Suppressor macrophage treated with lipopolysaccharide for 4 hours (primary cell): ENCODE results near the gene PIGN.

Experiments
- DNase-seq: peaks from one replicate; pipeline ENCODE4 v3.0.0-alpha.2; 2020

The PIGN gene

DNA sequence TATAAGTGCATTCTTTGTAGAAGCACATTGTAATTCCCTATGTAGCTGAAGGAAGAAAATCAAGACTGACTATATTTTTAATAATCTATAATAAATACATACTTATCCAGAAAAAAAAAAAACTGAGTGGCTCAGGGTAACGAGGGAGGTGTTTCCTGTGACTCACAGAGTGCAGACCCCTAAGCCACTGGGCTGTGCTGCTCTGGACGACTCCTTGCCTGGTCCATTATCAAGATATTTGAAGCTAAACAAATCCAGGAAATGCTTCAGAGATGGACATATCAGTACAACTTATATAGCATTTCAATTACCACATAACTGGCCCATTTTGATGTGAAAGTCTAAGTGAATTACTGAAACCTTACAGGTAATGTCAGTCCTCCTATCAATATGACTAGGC is 80.6 kb downstream of the PIGN start:
- DNase-seq = no peak

DNA sequence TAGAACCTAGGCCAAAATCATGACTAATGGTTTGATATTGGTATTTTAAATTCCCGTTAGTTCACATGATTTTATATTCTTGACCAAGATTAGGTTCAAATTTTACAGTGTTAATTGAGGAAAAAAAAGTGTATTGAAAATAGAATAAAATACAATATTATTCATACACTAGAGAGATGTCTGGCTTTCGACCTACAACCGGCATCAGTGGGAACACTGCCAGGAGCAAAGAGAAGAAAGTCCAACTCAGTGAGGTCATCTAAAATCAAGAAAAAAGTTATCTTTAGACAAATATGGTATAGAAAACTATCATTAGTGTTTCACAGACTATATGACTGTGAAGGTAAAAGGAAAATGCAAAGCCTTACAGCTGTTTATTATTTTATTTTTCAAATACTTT is 81.5 kb downstream of the PIGN start:
- DNase-seq = no peak

DNA sequence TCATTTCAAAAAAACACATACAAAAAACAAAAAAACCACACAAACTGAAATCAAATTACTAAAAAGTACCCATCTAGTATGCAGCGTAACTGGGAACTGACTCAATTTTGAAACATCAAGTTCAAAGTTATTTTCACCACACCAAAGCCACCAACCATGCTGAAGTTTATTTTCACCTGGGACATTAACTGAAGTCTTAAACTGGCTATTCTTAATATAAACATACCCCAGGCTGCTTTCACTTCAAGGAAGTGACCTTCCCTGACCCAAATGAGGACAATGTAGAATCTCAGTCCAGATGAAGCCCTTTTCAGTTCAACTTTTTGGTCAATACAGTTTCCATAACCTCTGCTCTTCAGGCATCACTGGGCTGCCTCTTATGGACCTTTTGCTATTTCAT is 84.6 kb downstream of the PIGN start:
- DNase-seq = no peak

DNA sequence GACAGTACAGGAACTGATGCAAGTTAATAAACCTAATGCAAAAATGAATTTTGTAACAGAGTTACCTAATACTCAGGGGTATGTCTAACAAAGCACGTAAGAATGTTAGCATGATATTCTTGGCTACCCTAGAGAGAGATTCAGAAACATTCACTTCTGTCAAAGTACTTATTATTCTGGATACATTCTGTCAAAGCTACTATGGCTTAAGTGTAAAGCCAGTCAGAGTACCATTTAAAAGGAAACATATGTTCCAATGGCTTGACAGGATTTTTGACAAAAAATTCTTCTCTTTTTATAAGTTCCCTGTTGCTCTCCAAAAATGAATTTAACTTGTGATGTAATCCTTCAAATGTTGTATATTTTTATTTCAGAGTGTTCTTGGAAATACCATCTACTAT is 85.5 kb downstream of the PIGN start:
- no peak for DNase-seq

DNA sequence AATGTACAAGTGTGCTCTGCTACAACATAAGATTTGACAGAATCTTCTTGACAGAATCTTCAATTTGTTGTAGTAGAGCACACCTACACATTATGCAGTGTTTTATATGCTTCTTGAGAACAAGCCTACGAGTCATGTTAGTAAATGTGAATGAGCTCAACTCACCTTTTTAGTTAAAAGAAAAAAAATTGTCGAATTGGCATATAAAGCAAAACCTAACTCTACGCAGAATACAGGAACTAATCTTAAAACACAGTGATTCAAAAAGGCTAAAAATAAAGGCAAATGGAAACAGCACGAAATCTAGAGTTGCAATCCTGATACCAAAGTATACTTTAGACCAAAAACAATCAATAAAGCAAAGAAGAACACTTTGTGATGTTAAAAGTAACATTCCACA is 87.9 kb downstream of the PIGN start:
- no peak for DNase-seq

DNA sequence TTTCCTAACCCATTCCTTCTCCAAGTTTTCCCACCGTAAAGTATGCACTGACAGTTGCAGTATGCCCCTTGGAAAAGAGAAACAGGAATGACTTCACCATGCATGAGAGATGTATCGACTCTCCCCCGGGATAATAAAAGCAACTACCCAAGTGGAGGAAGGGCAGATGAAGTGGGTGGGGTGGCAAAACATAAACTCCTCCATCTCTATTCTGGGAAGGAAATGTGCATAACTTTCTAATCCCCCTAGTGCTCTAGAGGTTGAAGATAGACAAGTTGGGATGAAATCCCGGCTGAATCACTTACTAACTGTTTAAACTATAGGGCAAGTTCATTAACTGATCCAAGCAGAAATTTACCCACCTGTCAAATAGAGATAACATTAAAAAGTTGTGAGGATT is 89.2 kb downstream of the PIGN start:
- DNase-seq = no peak

DNA sequence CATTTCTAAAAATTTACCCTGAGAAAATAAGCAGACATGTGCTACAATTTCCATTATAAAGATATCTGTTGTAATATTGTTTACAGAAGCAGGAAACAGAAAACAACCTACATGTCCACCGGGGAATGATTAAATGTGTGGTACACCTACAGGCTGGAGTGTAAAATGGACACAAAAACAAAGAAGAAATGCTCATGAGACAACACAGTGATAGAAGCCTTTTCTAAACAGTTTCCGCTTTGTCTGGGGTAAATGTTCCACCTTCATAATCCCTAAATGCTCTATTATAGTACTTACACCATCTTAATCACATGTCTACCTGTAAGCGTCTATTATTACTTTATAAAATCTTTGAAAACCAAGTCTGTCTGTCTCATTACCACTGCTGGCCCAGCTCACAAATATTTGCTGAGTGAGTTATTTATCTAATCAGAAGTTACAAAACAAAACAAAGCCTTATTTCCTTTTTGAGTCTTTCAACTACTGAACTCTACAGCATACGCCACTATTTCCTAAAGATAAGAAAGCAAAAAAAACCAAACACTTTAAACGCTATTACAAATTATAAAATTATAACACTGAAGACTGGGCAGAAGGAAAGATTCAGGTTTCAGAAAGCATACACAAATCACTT is 95.3 kb downstream of the PIGN start:
- no peak for DNase-seq

DNA sequence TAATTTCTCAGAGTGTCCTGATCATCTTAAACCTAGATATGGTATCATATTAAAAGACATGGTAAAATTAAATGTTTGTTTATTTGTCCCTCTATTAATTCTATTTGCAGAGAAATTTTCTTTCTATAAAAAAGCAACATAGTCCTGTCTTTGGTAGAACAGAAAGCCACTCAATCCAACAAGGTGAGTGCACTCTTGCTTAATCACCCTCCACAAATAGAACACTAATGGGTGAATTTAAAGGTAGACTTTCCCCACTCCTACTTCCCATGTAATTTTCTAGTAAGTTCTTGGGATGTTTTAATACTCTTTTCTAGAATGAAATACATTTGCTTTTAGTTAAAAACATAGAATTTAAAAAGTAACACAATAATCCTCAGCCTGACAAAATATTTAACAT is 97.7 kb downstream of the PIGN start:
- DNase-seq = no peak

DNA sequence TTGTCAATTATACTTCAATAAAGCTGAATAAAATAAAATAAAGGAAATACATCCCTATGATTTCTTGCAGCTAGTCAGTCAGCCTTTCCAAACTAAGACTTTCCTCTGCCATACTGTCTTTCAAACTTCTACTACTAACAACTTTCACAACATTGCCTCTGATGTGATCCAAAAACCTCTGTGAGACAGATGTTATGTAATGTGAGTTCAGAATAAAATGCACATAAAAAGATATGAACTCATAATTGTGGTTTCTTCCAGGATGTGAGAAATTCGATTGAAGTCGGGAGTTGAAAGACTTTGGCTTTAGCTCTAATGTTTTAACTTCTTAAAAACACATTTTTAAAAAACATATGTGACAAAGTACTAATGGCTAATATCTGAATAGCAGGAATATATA is 98.7 kb downstream of the PIGN start:
- DNase-seq = no peak

DNA sequence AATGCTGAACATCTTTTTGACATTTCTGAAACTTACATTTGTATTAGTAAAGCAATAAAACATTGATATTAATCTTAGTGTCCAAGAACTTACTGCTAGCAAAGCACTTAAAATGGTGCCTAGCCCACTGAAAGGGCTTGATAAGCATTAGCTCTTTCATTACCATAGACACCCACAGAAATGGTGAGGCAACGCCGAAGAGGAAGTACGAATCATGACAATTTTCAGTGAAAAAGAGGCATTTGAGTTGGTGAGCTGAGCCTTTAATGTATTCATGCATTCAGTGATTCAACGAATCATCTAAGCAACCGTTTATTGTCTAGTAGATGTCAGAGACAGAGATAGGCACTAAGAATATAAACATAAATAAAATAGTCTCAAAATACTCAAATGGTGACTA is 101.1 kb downstream of the PIGN start:
- peak; percentile 64 for DNase-seq

DNA sequence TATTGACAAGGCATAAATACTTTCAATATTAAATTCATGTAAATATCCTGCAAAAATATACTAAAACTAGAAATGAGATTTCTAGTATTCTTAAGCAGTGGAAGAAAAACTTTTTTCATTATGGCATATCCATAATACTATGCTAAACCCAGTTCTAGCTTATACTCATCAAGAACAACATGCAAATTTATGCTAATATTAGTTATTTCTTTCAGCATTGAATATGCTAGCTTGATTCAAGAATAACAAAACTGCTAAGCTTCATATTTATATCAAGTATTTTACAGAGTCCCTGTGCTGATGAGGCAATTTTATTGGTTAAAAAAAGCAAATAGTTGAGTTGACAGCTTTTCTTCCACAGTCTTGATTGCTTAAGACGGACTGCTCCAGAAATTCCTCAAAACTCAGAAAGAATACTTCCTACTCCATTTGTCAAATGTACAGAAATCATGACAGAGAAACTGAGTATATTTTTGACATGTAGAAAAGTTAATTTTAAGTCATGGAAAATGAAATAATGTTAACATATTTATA is 105.0 kb downstream of the PIGN start:
- DNase-seq = peak; percentile 7

DNA sequence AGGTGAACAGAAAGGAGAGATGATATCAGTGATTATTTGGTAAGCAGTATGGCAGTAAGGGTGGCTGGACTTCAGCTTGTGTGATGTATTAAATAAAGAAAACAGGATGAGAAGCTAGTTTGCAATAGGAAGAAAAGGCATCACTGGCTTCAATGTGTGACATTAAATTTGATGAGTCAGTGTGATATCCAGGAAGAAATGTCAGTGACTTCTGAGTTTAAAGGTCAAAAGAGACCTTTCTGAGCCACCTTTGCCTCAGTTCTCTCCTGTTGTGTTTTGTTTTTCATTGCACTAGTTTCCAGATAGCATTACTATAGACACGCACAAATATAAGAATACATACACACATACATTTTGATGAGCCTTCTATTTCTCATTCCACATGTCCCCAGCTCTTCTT is 105.6 kb downstream of the PIGN start:
- DNase-seq = peak; percentile 9

DNA sequence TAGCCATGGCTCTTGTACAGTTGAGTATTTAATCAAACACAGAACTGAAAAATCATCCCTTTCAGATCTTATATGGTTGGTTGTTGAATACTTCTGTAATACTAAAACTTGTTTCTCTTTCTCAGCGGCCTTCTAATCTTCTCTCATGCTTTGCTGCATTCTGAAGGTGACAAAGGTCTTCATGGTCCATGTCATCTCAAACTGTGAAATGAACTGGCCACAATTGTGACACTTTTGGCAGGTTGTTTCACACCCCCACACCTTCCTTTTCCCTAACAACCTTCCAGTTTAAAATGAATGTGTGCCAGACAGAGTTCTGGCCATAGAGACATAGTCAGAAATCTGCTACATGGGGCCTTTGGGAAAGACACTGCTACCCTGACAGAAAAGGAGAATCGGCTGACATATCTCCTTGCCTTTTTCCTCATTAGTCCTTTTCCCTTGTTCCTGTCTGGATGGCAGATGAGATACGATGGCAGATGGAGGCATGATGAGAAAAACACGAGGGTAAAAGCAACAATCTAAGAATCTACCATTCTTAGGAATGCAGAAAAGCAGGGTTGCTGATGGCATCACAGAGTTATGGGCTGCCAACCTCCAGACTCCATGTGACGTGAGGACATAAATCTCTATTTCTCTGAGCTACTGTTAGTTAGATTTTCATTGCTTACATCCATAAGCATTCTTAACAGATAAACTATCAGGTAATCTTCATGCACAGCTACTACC is 106.5 kb downstream of the PIGN start:
- no peak for DNase-seq

DNA sequence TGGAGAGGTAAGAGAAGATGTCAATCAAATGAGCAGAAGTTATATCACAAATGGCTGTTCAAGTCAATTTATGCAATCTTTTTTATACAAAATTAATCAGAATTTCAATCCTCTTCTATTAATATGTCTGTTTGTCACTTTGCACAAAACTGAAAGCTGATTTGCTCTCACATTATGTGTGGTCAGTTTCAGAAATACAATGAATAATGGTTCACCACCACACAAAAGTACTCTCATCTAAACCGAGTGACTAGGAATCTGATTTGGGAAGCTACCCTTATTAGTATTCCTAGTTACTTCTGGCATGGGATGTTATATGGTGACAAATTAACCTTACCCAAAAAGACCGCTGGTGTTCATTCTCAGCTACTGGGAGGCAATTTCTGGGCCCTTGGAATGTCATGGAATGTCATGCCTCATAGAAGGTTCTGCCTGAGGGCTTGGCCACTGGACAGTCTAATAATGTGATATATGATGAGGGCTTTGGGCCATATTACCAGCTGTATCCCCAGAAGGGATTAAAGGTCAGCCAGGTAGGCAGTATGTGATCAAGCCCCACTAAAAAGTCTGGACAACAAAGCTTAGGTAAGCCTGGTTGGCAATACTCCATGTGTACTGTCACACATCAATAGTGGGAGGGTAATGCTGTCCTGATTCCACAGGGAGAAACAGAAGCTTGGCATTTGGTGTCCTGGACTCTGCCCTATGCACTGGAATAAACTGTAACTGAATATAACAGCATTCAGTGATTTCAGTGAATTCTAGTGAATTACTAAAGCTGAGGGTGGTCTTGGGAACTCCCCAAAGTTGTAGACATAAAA is 113.2 kb downstream of the PIGN start:
- no peak for DNase-seq

DNA sequence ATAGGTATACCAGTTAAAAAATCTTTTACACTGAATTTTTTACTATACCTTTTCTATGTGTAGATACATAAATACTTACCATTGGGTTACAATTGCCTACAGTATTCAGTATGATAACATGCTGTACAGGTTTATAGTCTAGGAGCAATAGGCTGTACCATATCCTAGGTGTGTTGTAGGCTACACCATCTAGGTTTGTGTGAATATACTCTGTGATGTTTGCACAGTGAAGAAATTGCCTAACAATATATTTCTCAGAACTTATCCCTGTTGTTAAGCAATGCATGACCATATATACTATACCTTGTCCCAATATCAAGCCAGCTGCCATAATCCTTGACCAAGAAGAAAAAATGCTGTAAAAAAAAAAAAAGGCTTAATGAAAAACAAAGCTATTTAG is 114.5 kb downstream of the PIGN start:
- DNase-seq = no peak

DNA sequence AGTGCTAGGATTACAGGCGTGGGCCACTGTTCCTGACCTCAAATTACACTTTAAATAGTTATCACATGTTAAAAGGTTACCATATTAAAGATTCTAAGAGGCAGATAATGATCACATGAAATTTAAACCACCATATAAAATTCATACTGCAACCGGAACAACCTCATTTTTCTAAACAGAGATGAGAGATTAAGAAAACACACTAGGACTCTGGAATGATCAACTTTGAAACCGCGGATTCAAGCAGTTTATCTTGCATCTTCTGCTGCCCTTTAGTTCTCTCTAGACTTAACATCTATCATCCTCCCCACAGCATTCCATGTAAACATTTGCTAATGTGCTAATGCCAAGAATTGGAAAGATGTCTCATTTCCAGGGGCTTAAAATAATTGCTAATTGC is 115.8 kb downstream of the PIGN start:
- no peak for DNase-seq

DNA sequence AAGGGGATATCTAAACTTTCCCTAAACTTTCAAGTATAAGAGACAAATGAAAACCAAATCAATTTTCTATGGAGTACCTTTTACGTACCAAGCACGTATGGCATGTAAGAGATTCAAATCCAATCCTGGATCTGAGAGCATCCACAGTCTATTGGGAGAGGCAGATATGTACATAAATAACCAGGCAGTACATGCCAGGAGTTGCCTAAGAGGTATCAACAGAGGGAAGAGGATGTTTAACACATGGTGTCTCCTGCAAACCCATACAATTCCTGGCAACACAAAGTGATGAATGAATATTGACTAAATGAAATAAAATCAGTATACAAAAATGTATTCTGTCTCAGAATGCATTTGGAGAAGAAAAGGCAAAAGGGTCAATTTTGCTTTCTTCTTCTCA is 116.6 kb downstream of the PIGN start:
- DNase-seq = no peak

DNA sequence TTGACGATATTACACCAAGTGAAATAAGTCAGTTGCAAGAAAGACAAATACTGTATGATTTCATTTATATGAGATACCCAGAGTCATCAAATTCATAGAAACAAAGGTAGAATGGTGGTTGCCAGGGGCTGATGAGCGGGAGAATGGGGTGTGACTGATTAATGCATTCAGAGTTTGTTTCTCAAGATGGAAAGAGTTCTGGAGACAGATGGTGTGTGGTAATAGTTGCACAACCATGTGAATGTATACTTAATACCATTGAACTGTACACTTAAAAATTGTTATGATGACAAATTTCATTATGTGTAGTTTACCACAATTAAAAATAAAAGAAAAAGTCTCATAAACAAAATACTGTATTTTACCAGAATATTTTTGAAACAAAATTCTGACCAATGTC is 117.3 kb downstream of the PIGN start:
- DNase-seq = peak; percentile 11

DNA sequence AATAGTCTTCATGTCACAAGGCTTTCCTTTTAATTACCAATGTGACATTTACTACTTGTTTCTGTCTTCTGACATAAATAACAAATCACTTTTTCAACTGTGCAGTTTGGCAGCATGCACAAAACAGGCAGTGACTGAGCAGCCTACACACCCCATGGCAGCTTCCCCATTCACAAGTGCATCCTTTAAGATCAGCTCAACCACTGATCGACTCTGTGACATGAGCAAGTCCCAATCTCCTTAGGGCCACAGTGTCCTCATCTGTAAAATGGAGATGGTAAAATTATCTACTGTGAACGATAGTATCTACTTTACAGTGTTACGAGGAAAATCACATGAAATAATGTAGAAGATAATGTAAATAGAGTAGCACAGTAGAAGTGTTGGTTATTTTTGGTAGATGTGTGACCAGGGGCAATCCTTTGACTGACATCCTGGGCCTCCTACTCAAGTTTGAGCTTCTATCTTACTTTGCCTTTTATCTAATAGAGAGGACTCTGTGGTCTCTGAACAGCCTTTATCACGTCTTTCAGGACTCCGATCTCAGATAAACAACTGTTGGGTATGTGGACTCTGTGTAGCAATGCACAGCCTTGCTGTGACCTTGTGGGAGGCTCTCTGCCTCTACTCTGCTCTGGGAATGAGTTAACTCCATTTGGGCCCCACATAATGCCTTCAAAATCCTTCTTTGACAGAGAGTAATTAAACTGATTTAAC is 120.6 kb downstream of the PIGN start:
- DNase-seq = no peak

DNA sequence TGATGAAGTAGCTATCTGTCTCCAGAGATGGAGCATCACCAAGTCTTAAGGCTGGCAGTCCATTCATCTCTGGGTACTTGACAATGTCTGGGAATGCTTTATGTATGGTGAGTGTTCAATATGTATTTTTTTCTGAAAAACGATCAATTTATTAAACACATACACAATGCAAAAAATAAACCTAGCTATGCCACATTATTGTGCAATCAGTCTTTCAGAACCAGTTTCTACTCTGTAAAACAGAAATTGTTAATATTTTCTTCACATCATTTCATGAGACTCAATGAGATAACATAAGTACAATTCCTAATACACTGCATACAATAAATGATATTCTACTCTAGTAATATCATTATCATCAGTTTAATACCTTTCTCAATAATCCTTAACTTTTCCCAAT is 122.5 kb downstream of the PIGN start:
- DNase-seq = no peak

DNA sequence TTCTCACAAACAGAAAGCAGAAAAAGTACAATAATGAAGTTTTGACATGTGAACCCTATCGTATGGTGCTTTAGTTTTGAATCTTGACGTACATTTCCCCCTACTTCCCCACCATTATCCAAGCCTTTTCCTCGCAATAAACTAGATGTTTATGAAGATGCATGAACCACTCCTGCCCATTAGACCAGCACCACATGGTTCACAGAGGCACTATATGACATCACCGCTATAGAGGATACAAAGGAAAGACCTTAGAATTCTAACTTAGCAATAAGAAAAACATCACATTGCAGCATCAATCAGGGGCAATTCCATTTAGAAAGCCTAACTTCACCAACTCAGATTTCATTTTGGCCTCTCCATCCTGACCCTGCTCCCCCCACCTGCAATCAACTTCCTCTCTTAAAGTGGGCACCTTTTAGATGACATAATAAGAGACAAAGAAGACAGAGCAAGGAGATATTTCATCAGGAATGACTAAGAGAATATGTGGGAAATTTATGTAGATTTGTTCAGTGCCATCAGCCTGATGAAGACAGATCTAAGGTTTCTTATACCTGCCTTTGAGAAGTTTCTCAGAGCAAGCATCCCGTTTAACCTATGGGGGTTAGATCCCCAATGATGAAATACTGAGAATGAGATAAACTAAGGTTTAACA is 124.9 kb downstream of the PIGN start:
- no peak for DNase-seq

DNA sequence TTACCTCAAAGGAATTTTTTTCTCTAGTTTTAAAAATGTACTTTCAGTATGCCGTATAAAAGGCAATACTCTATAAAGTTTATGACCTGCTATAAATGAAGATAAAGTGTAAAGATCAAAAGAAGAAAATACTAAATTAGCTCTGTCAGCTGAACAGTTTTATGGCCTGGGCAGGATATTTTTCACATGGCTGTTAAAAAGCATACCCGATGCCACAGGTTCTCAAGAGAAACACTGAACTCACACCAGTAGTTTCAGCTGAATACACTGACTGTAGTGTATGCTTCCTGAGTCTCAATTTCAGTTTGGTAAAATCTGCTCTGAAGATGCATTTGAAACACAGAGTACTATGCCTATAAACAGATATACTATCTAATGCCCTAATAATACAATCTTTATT is 126.0 kb downstream of the PIGN start:
- DNase-seq = no peak
